GM21381 (cell line): ENCODE results near the gene SLC39A11.
"Not testable (repeated sequence)": the region's sequence is repeated elsewhere in the genome, so short reads cannot be mapped to it uniquely, and the experiment has no call there.

Experiments
- ATAC-seq: cut with Tn5 transposase; IDR thresholded peaks from one replicate; pipeline ENCODE4 v1.9.1; 2021; ENCODE audit warnings: mild to moderate bottlenecking, moderate library complexity; ENCODE audit not compliant: unreplicated experiment

SLC39A11 gene

GRCh38 chr17:72804949-72805707 lies 287.4 kb downstream of the SLC39A11 start:
- ATAC-seq, result no peak

GRCh38 chr17:72802726-72803125 lies 289.8 kb downstream of the SLC39A11 start:
- ATAC-seq, result no peak

GRCh38 chr17:72797142-72797541 lies 295.3 kb downstream of the SLC39A11 start:
- no peak for ATAC-seq

- ATAC-seq, result no peak
These were observed 296.5 kb downstream of the SLC39A11 start for GRCh38 chr17:72795941-72796340.

- ATAC-seq, result no peak
These were observed 298.3 kb downstream of the SLC39A11 start for GRCh38 chr17:72794152-72794551.

GRCh38 chr17:72792771-72793170 lies 299.7 kb downstream of the SLC39A11 start:
- no peak for ATAC-seq

- ATAC-seq, result no peak
These were observed 302.3 kb downstream of the SLC39A11 start for GRCh38 chr17:72790190-72790589.

- ATAC-seq, result no peak
These were observed 302.8 kb downstream of the SLC39A11 start for GRCh38 chr17:72789711-72790110.

GRCh38 chr17:72788950-72789585 lies 303.4 kb downstream of the SLC39A11 start:
- ATAC-seq, result no peak

- ATAC-seq, result no peak
These were observed 306.3 kb downstream of the SLC39A11 start for GRCh38 chr17:72786209-72786608.

GRCh38 chr17:72782985-72783701 lies 309.3 kb downstream of the SLC39A11 start:
- no peak for ATAC-seq

- not testable (repeated sequence) for ATAC-seq
These were observed 310.1 kb downstream of the SLC39A11 start for GRCh38 chr17:72782437-72782836.

- ATAC-seq, result no peak
These were observed 314.0 kb downstream of the SLC39A11 start for GRCh38 chr17:72778169-72779151.

- ATAC-seq, result no peak
These were observed 316.6 kb downstream of the SLC39A11 start for GRCh38 chr17:72775919-72776318.

GRCh38 chr17:72775237-72775636 lies 317.3 kb downstream of the SLC39A11 start:
- no peak for ATAC-seq

- ATAC-seq, result no peak
These were observed 318.3 kb downstream of the SLC39A11 start for GRCh38 chr17:72774236-72774635.

- ATAC-seq, result not testable (repeated sequence)
These were observed 319.3 kb downstream of the SLC39A11 start for GRCh38 chr17:72773225-72773624.

- no peak for ATAC-seq
These were observed 320.1 kb downstream of the SLC39A11 start for GRCh38 chr17:72772331-72772821.

- no peak for ATAC-seq
These were observed 320.8 kb downstream of the SLC39A11 start for GRCh38 chr17:72771734-72772133.

- no peak for ATAC-seq
These were observed 325.6 kb downstream of the SLC39A11 start for GRCh38 chr17:72766761-72767356.
